BJ (cell line): ENCODE measurements around the gene GPR137B. TPM values are rescaled to one million over a fixed set of nuclear protein-coding genes. Genes with fewer than 3 reads are reported as not detected.

Source experiments
- CTCF ChIA-PET: fragments of 350-600 bp; formaldehyde crosslinking; extraction: SDS; loops from one replicate; lab custom pipeline; 2021; ENCODE audit warnings: antibody characterized with exemption, inconsistent platforms; lab: Yijun Ruan, JAX
- POLR2A ChIA-PET: fragments of 300-600 bp; sonication (Branson Sonifier 250); formaldehyde crosslinking; extraction: SDS; loops from one replicate; lab custom pipeline; 2021; ENCODE audit warnings: antibody characterized with exemption; lab: Charles Lee
- DNase-seq: peaks from one replicate; pipeline ENCODE4 v3.0.0-alpha.2; 2011; ENCODE audit warnings: low read depth
- H3K27me3 ChIP-seq: 2 replicates; pipeline ENCODE4 v1.6.0; 2011; ENCODE audit warnings: low read length; ENCODE audit not compliant: control insufficient read depth, insufficient read depth
- H3K36me3 ChIP-seq: 2 replicates; pipeline ENCODE4 v1.5.1; 2011; ENCODE audit warnings: low read length; ENCODE audit not compliant: control insufficient read depth, insufficient read depth
- H3K4me3 ChIP-seq: 2 replicates; pipeline ENCODE4 v1.5.1; 2011; ENCODE audit warnings: low read depth, mild to moderate bottlenecking, control low read depth, low read length
- polyA plus RNA-seq: library from polyadenylated mRNA; depleted of rRNA; stranded (reverse); fragments of >200 nt; gene quantifications from 2 replicates; pipeline ENCODE4 v1.2.3, GENCODE V29; 2011
- TF ChIP-seq, protein P1 (sequence below): IDR thresholded peaks from 2 replicates; pipeline ENCODE4 v1.5.1; 2011; ENCODE audit warnings: low read depth, mild to moderate bottlenecking, control low read depth, inconsistent platforms, low read length, moderate library complexity; ENCODE audit not compliant: insufficient read depth

GPR137B gene
- polyA plus RNA-seq, 1 experiment = 7.8 TPM

DNA sequence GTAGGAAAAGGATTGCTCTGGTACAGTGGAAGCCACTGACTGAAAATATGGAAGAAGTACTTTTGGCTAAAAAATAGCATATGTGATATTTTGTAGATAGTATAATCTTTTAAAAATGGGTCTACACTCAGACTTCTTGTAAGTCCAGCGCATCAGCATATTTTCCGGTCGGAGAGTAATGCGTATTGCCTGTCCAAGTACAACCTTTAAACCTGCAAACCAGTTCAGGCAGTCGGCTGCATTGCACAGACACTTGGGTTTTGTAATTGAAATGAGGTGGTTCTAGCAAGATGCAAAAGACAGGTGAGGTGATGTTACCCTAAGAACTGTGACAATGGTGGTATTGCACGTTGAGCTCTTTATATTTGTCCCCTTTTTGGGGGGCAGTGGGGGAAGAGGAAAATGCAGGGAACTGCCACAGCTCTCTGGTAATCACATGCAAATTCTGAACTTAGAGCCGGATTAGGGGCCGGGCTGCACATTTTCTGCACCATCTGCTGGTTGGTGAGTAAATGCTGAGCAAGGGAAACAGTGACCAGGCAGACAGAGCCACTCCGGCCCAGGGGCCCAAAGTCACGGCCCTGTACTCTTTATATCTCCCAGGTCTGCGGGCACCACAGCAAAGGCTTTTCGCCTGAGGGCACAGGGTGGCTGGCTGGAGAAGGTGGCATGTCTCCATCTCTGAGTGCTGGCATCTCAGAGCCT, 2.3 kb downstream of the GPR137B start:
- POLR2A ChIA-PET = no interaction called here
- H3K4me3 ChIP-seq = no peak overlapping the region
- TF ChIP-seq, protein P1, sequence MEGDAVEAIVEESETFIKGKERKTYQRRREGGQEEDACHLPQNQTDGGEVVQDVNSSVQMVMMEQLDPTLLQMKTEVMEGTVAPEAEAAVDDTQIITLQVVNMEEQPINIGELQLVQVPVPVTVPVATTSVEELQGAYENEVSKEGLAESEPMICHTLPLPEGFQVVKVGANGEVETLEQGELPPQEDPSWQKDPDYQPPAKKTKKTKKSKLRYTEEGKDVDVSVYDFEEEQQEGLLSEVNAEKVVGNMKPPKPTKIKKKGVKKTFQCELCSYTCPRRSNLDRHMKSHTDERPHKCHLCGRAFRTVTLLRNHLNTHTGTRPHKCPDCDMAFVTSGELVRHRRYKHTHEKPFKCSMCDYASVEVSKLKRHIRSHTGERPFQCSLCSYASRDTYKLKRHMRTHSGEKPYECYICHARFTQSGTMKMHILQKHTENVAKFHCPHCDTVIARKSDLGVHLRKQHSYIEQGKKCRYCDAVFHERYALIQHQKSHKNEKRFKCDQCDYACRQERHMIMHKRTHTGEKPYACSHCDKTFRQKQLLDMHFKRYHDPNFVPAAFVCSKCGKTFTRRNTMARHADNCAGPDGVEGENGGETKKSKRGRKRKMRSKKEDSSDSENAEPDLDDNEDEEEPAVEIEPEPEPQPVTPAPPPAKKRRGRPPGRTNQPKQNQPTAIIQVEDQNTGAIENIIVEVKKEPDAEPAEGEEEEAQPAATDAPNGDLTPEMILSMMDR = no peak
- DNase-seq = no peak
- CTCF ChIA-PET = no interaction called here
- H3K27me3 ChIP-seq = peaks cover 6% of the 10 kb centered on the region; the same call in 1 of the 2 replicates
- no peaks in the 10 kb centered on the region; the same call in 1 of the 2 replicates for H3K36me3 ChIP-seq

DNA sequence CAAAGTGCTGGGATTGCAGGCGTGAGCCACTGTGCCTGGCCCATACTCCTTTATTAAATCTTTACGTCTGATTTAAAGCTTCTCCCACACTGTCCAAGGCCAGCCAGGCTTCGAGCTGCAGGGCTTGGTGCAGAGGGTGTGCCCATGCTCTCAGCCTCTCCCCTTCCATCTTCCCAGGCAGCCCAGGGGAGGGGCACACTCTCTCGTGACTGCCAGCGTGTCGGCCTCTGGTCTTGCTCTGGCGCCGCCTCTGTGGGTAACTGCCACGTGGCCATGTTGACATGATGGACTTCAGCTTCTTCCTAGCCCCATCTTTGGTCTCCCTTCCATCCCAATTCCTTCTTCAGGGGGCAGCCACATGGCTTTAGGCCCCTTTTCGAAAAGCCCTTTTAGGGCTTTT, 4.7 kb downstream of the GPR137B start:
- Histone ChIP-seq H3K27me3 (no peaks in the 10 kb centered on the region), H3K4me3 (no peak overlapping the region), H3K36me3 (no peaks in the 10 kb centered on the region; the same call in 1 of the 2 replicates)
- DNase-seq = no peak
- TF ChIP-seq, protein P1 = no peak
- POLR2A ChIA-PET = no interaction called here
- CTCF ChIA-PET = no interaction called here

DNA sequence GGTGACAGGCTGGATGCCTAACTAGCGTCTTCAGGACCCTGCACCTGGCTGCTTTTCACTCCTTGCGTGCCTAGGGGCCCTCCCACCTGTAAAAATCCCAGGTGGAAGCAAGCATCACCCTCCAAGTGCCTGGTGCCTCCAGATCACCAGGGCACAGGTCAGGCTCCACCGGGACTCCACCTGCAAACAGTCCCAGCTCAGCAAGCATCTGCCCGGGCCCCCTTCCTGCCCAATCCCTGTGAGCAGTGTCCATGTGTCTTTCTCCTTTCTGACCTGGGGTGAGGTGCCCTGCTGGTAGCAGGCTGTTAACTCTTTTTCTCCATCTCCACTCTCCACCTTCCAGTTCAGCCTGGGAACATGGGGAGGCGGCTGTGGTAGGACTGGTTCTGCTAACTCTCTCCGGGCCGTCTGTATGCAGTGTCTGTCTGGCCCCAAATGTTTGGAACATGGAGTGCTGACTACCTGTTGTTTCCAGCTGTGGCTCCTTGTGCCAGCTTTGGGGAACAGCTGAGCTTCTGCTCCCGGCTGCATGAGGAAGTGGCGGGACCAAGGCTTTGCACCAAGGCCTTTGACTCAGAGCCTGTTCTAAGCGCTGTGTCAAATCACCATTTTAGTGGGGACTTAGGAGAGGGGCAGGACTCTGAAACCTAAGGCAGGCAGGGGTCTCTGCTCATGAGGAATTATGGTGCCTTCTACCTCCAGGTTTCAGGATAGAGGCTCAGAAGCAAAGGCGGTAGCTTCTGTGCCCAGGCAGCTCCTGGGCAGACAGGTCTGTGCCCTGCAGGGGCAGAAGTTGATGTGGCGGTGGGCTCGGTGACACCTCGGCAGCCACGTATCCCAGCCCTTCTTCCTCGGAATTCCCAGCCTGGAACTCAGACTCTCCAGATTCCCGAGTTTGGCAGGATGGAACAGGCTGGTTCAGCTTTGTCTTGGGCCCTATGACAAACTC, 5.5 kb downstream of the GPR137B start:
- DNase-seq = no peak
- CTCF ChIA-PET = no interaction called here

DNA sequence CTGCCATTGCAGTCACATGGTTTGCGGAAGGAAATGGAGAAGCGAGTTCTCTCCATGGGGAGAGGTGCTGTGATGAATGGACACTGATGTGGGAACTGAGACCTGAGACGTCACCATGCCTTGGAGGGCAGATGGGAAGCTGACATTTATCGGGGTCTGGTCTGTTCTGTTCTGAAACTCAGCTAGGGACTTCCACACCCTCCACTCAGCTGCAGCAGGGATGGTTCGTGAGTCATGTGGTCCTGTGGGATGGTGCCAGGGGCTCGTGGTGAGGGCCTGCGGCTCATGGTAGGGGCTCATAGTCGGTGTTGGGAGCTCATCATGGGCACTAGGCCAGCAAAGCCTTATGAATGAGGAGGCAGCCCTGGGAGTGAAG, 6.1 kb downstream of the GPR137B start:
- no peak overlapping the region for H3K4me3 ChIP-seq
- ChIA-PET POLR2A (no interaction called here), CTCF (no interaction called here)
- H3K27me3 ChIP-seq = no peaks in the 10 kb centered on the region
- DNase-seq = no peak
- TF ChIP-seq, protein P1 = no peak
- no peaks in the 10 kb centered on the region; the same call in 1 of the 2 replicates for H3K36me3 ChIP-seq

More for the DNA sequence above, 5.5 kb downstream of the GPR137B start:
- no peaks in the 10 kb centered on the region for H3K27me3 ChIP-seq
- TF ChIP-seq, protein P1 = no peak
- H3K4me3 ChIP-seq = no peak overlapping the region
- POLR2A ChIA-PET = no interaction called here
- no peaks in the 10 kb centered on the region; the same call in 1 of the 2 replicates for H3K36me3 ChIP-seq

DNA sequence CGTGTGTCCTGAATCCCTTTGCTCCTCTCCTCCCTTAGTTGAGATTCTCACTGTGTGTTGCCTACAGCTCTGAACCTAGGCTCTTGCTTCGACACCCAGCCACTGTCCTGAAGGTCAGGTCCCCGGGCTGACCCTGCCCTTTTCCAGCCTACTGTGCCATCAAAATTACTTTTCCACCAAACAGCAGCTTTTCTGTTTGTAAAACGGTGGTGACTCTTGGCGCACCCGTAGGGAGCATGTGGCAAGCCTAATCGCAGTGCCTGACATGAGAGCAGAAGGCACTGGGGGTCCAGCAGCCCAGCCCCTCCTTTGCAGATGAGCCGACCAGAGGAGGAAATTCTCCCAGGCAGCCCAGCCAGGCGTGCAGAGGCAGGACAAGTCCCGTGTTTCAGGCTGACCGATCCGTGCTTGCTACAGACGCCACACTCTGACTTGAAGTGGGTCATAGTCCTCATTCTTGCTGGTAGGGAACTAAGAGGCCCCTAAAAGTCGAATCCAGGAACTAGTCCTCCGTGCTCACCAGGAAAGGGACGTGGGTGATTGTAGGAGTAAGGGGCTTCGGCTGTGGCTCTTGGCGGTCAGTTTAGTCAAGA, 6.8 kb downstream of the GPR137B start:
- ChIA-PET CTCF (no interaction called here), POLR2A (no interaction called here)
- H3K36me3 ChIP-seq = no peaks in the 10 kb centered on the region; the same call in 1 of the 2 replicates
- H3K27me3 ChIP-seq = no peaks in the 10 kb centered on the region
- no peak for DNase-seq
- TF ChIP-seq, protein P1 = no peak
- no peak overlapping the region for H3K4me3 ChIP-seq
